Measurements from ENCODE around the gene NKTR. TPM values are rescaled to one million over a fixed set of nuclear protein-coding genes. Genes with fewer than 3 reads are reported as not detected.

NKTR gene
- total and polyA plus RNA-seq, 2 of the 13 experiments (the other 11 are each of a cell fraction or from before 2014, with no cell fraction given) = 41.3 to 59.6 TPM

GRCh38 chr3:42633544-42633943 lies 33.1 kb downstream of the NKTR start (continued):
- no peak for TF ChIP-seq CERS6 (CRISPR knock-in tag; IDR thresholded peaks at IDR 0.05)

- Histone ChIP-seq H3K4me1 (ENCODE audit: insufficient read depth, low read length) (no peaks in the 10 kb centered on the region), H3K4me2 (ENCODE audit: low read depth, low read length) (no peak overlapping the region), H2AFZ (ENCODE audit: low read length) (no peak overlapping the region), H3K79me2 (ENCODE audit: insufficient read depth, low read length) (no peaks in the 10 kb centered on the region), H3K36me3 (replicated peaks in 1 of 2; ENCODE audit: control insufficient read depth in 1 of 2, insufficient read depth in 2 of 2, low read length in 2 of 2) (peaks cover 35 to 76% of the 10 kb centered on the region in 2 experiments), H4K20me1 (ENCODE audit: insufficient read depth, low read length) (no peaks in the 10 kb centered on the region), H3K27me3 (ENCODE audit: control insufficient read depth in 1 of 2, insufficient read depth in 2 of 2, low read length in 2 of 2) (no peaks in the 10 kb centered on the region), H3K27ac (ENCODE audit: extremely low read length, insufficient read depth, low read length) (no peak overlapping the region), H3K9me3 (ENCODE audit: low read length) (no peaks in the 10 kb centered on the region), H3K4me3 (replicated peaks in 1 of 3; ENCODE audit: insufficient read depth in 1 of 3, low read depth in 2 of 3, low read length in 3 of 3) (no peak overlapping the region), H3K9ac (ENCODE audit: insufficient read depth, low read depth, low read length) (no peak overlapping the region)
- ChIA-PET POLR2A (no interaction called here), CTCF (ENCODE audit: low intra/inter-chr PET ratio, low total read pairs) (no interaction called here)
- no peak for FAIRE-seq
- TF ChIP-seq TBX3 (IDR thresholded peaks at IDR 0.05; ENCODE audit: borderline replicate concordance) = no peak
- no peak for TF ChIP-seq ZNF713 (CRISPR knock-in tag; IDR thresholded peaks at IDR 0.05)
- no peak for TF ChIP-seq ZFYVE20 (CRISPR knock-in tag; IDR thresholded peaks at IDR 0.05; ENCODE audit: borderline replicate concordance, low read depth)
- no peak for TF ChIP-seq SMC3 (IDR thresholded peaks at IDR 0.05; ENCODE audit: low read length)
- no peak for TF ChIP-seq EZH2 (conservative IDR thresholded peaks at IDR 0.05; ENCODE audit: low read depth, low read length)
- no peak for TF ChIP-seq HNRNPK (IDR thresholded peaks at IDR 0.05; ENCODE audit: low read depth, low read length, poor library complexity, severe bottlenecking)
- TF ChIP-seq ARID3A (IDR thresholded peaks at IDR 0.05; ENCODE audit: low read depth, low read length) = no peak
- TF ChIP-seq RBFOX2 (IDR thresholded peaks at IDR 0.05; ENCODE audit: low read depth, low read length) = no peak
- TF ChIP-seq MIXL1 (CRISPR knock-in tag; IDR thresholded peaks at IDR 0.05) = no peak
- TF ChIP-seq NFYC (CRISPR knock-in tag; IDR thresholded peaks at IDR 0.05) = no peak
- TF ChIP-seq MIER2 (CRISPR knock-in tag; IDR thresholded peaks at IDR 0.05) = no peak
- no peak for TF ChIP-seq FIP1L1 (IDR thresholded peaks at IDR 0.05; ENCODE audit: borderline replicate concordance, insufficient read depth, low read depth, low read length)
- no peak for TF ChIP-seq HMGXB4 (CRISPR knock-in tag; IDR thresholded peaks at IDR 0.05; ENCODE audit: borderline replicate concordance in 1 of 2, low read depth in 1 of 2)
- no peak for TF ChIP-seq ZNF333 (CRISPR knock-in tag; IDR thresholded peaks at IDR 0.05; ENCODE audit: borderline replicate concordance)
- intact Hi-C loops (cut with micrococcal nuclease; ENCODE audit: unreplicated experiment) = no loop called here
- WGBS (ENCODE audit: low lambda C conversion rate) = 98% methylated on average over 2 of the region's 2 CpGs
- no TSS peak for BruUV-seq (replicated peaks)
- no peak for DNase-seq (ENCODE audit: low spot score)
- in situ Hi-C loops (cut with HindIII; ENCODE audit: extremely low pct_ligation_motif_present, low pct_unique_long_range_greater_than_20kb) = no loop called here
- ATAC-seq = no peak; the same call in 1 of the 3 replicates
These were observed 34.6 kb downstream of the NKTR start for GRCh38 chr3:42635111-42635510.
